Measurements from ENCODE around the gene RUNX3.
A peak's percentile ranks its signal among the peaks of the same experiment; 100 is the strongest.

Gene RUNX3

GRCh38 chr1:24946861-24947658 lies 17.0 kb upstream of the RUNX3 start:
- peak; percentile 72 for DNase-seq (ENCODE audit: low spot score)

- no peak for DNase-seq (ENCODE audit: low spot score)
Observed at GRCh38 chr1:24945354-24946326, 15.6 kb upstream of the RUNX3 start.

- no peak for DNase-seq (ENCODE audit: low spot score)
Observed at GRCh38 chr1:24944318-24944717, 14.2 kb upstream of the RUNX3 start.

GRCh38 chr1:24942789-24943188 lies 12.7 kb upstream of the RUNX3 start:
- no peak for DNase-seq (ENCODE audit: low spot score)

GRCh38 chr1:24941564-24941963 lies 11.5 kb upstream of the RUNX3 start:
- DNase-seq (ENCODE audit: low spot score): no peak

- DNase-seq (ENCODE audit: low spot score): no peak
Observed at GRCh38 chr1:24940231-24940630, 10.2 kb upstream of the RUNX3 start.

GRCh38 chr1:24939675-24940193 lies 9.7 kb upstream of the RUNX3 start:
- DNase-seq (ENCODE audit: low spot score): no peak

- DNase-seq (ENCODE audit: low spot score): no peak
Observed at GRCh38 chr1:24939040-24939674, 9.1 kb upstream of the RUNX3 start.

GRCh38 chr1:24938276-24938675 lies 8.2 kb upstream of the RUNX3 start:
- no peak for DNase-seq (ENCODE audit: low spot score)

GRCh38 chr1:24936684-24937083 lies 6.6 kb upstream of the RUNX3 start:
- no peak for DNase-seq (ENCODE audit: low spot score)

GRCh38 chr1:24935615-24936484 lies 5.8 kb upstream of the RUNX3 start:
- no peak for DNase-seq (ENCODE audit: low spot score)

GRCh38 chr1:24935196-24935526 lies 5.1 kb upstream of the RUNX3 start:
- DNase-seq (ENCODE audit: low spot score): no peak

- no peak for DNase-seq (ENCODE audit: low spot score)
Observed at GRCh38 chr1:24934310-24935195, 4.5 kb upstream of the RUNX3 start.

GRCh38 chr1:24933468-24933867 lies 3.4 kb upstream of the RUNX3 start:
- no peak for DNase-seq (ENCODE audit: low spot score)

- no peak for DNase-seq (ENCODE audit: low spot score)
Observed at GRCh38 chr1:24932725-24933294, 2.7 kb upstream of the RUNX3 start.

- peak; percentile 91 for DNase-seq (ENCODE audit: low spot score)
Observed at GRCh38 chr1:24932284-24932683, 2.2 kb upstream of the RUNX3 start.

- DNase-seq (ENCODE audit: low spot score): no peak
Observed at GRCh38 chr1:24931468-24932231, 1.6 kb upstream of the RUNX3 start.

- no peak for DNase-seq (ENCODE audit: low spot score)
Observed at GRCh38 chr1:24931146-24931467, 1.0 kb upstream of the RUNX3 start.
